SHP77 treated with DMSO at 0.1 percent for 48 hours (cell line): ENCODE results near the gene HOXC6.

Experiments used
- DNase-seq: peaks from one replicate; lab custom pipeline; 2025; lab: John Stamatoyannopoulos, UW

HOXC6 gene

GRCh38 chr12:54002915-54003389 lies 25.3 kb upstream of the HOXC6 start:
- DNase-seq, result no peak

- DNase-seq, result no peak
These were observed 24.6 kb upstream of the HOXC6 start for GRCh38 chr12:54003625-54004024.

- no peak for DNase-seq
These were observed 24.0 kb upstream of the HOXC6 start for GRCh38 chr12:54004063-54004840.

GRCh38 chr12:54004841-54005530 lies 23.3 kb upstream of the HOXC6 start:
- DNase-seq, result peak; percentile 28

DNA sequence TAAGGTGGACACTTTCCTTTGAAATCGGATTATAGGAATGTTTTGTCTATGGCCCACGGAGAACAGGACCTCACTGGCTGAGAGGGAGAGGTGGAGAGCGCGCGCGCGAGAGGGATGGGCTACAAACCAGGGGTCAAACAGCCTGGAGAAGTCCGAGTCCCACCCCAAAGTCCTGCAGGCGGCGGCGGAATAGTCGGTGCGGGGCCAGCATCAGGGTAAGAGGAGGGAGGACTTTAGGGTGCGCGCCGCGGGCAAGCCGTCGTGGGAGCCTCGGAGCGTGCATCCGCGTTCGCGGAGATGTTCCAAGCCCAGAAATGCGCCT lies 22.7 kb upstream of the HOXC6 start:
- no peak for DNase-seq

- peak; percentile 53 for DNase-seq
These were observed 22.2 kb upstream of the HOXC6 start for GRCh38 chr12:54005853-54006558.

DNA sequence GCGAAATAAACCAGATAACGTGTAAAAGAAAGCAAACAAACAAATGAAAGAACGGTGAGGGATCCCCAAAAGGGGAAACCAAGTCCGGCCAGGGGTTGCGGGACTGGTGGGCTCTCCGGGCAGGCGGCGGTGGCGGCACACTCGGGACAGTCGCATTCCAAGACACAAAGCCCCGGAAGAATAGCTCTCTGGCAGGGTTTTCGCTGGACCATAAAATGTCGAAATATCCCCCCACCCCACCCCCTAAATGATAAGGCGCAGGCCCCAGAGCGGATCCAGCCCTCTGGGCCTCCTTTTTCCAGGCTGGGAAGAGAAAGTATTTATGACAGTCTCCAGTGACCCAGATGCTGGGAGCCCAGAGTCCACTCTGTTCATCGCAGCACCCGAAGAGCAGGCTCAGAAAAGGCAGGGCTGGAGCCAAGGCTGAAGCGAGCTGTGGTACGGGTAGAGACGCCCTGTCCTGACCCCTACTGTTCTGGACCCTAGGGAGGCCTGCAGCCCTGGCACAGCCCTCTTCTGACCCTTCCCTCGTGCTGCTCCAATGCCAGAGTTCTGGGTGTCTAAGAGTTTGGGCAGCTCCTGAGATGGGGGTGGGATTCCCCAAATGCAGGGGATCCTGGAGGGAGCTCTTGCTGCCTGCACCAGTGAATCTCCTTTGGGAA lies 21.6 kb upstream of the HOXC6 start:
- no peak for DNase-seq

GRCh38 chr12:54007538-54008259 lies 20.5 kb upstream of the HOXC6 start:
- no peak for DNase-seq

- DNase-seq, result no peak
These were observed 20.0 kb upstream of the HOXC6 start for GRCh38 chr12:54008260-54008552.

DNA sequence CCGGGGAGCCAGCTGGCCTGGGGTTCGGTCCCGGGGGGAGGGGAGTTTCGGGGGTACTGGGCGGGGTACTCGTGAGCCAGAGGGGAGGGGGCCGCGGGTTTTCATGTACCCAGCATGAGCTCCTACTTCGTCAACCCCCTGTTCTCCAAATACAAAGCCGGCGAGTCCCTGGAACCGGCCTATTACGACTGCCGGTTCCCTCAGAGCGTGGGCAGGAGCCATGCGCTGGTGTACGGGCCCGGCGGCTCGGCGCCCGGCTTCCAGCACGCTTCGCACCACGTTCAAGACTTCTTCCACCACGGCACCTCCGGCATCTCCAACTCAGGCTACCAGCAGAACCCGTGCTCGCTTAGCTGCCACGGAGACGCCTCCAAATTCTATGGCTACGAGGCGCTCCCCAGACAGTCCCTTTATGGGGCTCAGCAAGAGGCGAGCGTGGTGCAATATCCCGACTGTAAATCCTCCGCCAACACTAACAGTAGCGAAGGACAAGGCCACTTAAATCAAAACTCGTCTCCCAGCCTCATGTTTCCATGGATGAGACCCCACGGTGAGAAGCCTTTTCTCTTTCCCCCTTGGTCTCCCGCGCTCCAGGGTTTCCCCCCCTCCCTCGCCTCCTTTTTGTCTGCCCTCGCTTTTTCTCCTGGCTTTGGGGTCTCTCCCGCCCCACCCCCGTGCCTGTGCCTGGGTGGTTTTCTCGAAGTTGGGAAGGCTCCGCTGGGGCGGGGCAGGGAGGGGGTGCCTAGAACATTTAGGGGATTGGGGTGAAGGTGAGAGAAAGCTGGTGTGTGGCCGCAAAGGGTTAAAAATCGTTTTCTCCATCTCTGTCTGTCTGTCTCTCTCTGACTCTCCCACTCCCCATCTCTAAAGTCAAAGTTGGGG lies 18.8 kb upstream of the HOXC6 start:
- DNase-seq, result no peak

DNA sequence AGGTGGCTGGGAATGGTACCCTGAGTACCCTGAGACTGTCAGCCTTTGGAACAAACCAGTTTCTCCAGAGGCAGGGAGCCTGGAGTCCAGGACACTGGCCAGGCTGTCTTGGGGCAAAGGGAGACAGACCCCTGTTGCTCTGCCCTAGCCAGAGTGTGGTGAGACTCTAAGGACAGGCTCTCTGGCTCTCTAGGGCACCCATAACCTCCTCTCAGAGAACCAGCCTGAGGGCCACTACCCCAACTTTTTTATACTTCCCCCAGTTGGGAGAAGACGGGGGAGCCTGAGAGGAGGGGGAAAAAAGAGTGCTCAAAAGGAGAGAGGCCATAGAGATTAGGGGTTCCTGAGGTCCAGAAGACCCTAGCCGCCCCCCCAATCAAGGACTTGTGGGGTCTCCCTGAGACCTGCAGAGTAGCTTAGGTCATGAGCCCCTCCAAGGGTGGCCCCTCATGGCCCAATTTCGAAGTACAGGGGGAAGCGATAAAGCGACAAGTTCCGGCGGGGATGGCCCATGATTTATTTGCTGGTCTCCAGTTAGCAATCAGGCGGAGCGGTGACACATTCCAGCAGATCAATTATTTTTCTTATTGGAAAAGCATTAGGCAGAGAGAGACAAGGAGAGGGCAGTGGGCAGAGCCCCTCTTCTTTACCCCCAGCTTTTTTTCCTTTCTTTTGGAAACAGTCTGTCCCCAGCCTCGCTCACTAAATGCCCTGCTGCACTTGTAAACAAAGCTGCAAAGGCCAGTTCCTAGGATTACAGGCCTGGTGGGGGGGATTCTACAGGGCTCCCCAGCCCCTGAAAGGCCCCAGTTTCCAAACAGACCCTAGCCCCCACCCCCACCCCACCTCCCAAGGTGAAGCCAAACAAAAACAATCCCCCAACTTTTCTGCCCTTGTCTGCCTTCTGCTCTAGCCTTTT lies 17.9 kb upstream of the HOXC6 start:
- DNase-seq, result no peak

GRCh38 chr12:54010972-54011664 lies 17.1 kb upstream of the HOXC6 start:
- DNase-seq, result no peak

GRCh38 chr12:54011665-54012532 lies 16.3 kb upstream of the HOXC6 start:
- no peak for DNase-seq

GRCh38 chr12:54012631-54013409 lies 15.4 kb upstream of the HOXC6 start:
- DNase-seq, result no peak

GRCh38 chr12:54014377-54015017 lies 13.7 kb upstream of the HOXC6 start:
- DNase-seq, result no peak

DNA sequence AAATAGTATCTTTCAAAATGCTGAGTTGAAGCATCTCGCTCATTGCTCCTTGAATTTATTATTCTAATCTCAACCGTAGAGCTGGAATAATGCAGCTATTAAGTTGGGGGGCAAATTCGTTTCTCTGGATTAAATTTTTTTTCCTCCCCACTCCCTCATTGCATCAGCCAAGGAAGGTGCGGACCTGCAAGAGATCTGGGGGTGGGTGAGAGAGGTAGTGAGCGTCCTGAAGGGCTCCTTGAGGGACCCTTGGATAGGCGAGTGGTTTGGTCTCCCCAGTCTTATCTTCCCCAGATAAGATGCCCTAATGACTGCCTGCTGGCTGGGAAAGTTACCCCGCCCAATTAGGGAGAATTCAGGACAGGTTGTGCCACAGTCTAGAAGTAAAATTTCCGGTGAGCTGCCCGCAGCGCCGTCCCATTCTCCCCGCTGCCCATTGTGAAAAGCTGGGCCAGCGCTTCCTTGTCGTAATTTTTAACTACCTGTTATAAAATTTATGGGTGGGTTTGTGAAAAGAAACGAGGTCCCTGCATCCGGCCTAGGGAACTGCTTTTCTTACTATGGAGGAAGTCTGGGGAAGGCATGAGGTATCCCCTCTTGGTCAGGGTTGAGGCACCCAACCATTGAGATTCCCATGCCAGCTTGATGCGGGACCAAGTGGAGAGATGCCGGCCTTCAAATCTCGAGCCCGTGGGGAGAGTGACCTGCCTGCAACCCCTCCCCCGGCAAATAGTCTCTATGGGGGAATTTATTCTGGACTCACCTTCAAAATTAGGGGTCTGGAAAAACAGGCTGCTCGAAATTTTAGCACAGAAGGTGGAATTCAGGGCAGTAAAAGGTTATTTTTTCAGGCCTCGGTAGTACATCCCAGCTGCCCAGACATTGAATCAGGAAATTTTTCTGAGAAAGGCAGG lies 13.0 kb upstream of the HOXC6 start:
- no peak for DNase-seq
